GM23338 (cell line): Measurements from ENCODE around the gene CTDP1. TPM values are rescaled to one million over a fixed set of nuclear protein-coding genes. Genes with fewer than 3 reads are reported as not detected.

Source experiments
- ATAC-seq: fragments of 200-7000 bp; cut with Tn5 transposase; 3 replicates; pipeline ENCODE4 v1.9.1; 2020
- DNase-seq: peaks from one replicate; pipeline ENCODE4 v3.0.0-alpha.2; 2015; ENCODE audit warnings: low spot score
- H2AFZ ChIP-seq: fragments of 200-600 bp; sonication (generic); 2 replicates; pipeline ENCODE4 v1.8.0; 2016; ENCODE audit warnings: antibody characterized with exemption, mild to moderate bottlenecking, moderate library complexity
- H3F3A ChIP-seq: fragments of 200-600 bp; sonication (generic); replicated peaks from 2 replicates; pipeline ENCODE4 v1.8.0; 2017; ENCODE audit warnings: antibody characterized with exemption, mixed run types, low read depth
- H3K27ac ChIP-seq: fragments of 200-600 bp; sonication (generic); 2 replicates; pipeline ENCODE4 v1.6.1; 2016; ENCODE audit warnings: low read depth
- H3K27me3 ChIP-seq: fragments of 200-600 bp; sonication (generic); 2 replicates; pipeline ENCODE4 v1.8.0; 2016; ENCODE audit warnings: mild to moderate bottlenecking, mixed run types, moderate library complexity; ENCODE audit not compliant: insufficient read depth
- H3K36me3 ChIP-seq: fragments of 200-600 bp; sonication (generic); 2 replicates; pipeline ENCODE4 v1.8.0; 2016; ENCODE audit warnings: mild to moderate bottlenecking; ENCODE audit not compliant: insufficient read depth
- H3K4me1 ChIP-seq: fragments of 200-600 bp; sonication (generic); 2 replicates; pipeline ENCODE4 v1.8.0; 2016; ENCODE audit warnings: mild to moderate bottlenecking, moderate library complexity; ENCODE audit not compliant: insufficient read depth
- H3K4me2 ChIP-seq: fragments of 200-600 bp; sonication (generic); 2 replicates; pipeline ENCODE4 v1.7.1; 2017; ENCODE audit warnings: mixed run types
- H3K4me3 ChIP-seq: fragments of 200-600 bp; sonication (generic); 2 replicates; pipeline ENCODE4 v1.6.1; 2016; ENCODE audit warnings: mixed run types
- H3K79me2 ChIP-seq: fragments of 200-600 bp; sonication (generic); replicated peaks from 2 replicates; pipeline ENCODE4 v1.8.0; 2017; ENCODE audit warnings: mild to moderate bottlenecking; ENCODE audit not compliant: insufficient read depth
- H3K9me2 ChIP-seq: fragments of 200-600 bp; sonication (generic); 2 replicates; pipeline ENCODE4 v1.8.0; 2017; ENCODE audit not compliant: insufficient read depth
- H4K20me1 ChIP-seq: fragments of 200-600 bp; sonication (generic); replicated peaks from 2 replicates; pipeline ENCODE4 v1.8.0; 2017; ENCODE audit warnings: mild to moderate bottlenecking; ENCODE audit not compliant: insufficient read depth
- H3K27ac Mint-ChIP-seq: 2 replicates; pipeline ENCODE4 v1.8.0; 2020; ENCODE audit warnings: inconsistent platforms, mild to moderate bottlenecking, moderate library complexity, mixed read lengths
- H3K27me3 Mint-ChIP-seq: 3 replicates; pipeline ENCODE4 v1.8.0; 2022; ENCODE audit warnings: low read depth, mild to moderate bottlenecking, moderate library complexity, mixed read lengths, inconsistent platforms; ENCODE audit not compliant: insufficient read depth, poor library complexity
- H3K36me3 Mint-ChIP-seq: 3 replicates; pipeline ENCODE4 v1.8.0; 2021; ENCODE audit warnings: low read depth, mild to moderate bottlenecking, inconsistent platforms, moderate library complexity, mixed read lengths
- H3K4me1 Mint-ChIP-seq: 3 replicates; pipeline ENCODE4 v1.8.0; 2020; ENCODE audit warnings: mild to moderate bottlenecking, inconsistent platforms, mixed read lengths
- H3K4me3 Mint-ChIP-seq: 3 replicates; pipeline ENCODE4 v1.8.0; 2021; ENCODE audit warnings: moderate library complexity, mild to moderate bottlenecking, inconsistent platforms, mixed read lengths
- H3K9me3 Mint-ChIP-seq: 3 replicates; pipeline ENCODE4 v1.8.0; 2020; ENCODE audit warnings: moderate library complexity, mild to moderate bottlenecking, inconsistent platforms, mixed read lengths
- ETS1 ChIP-seq: IDR thresholded peaks from 2 replicates; pipeline ENCODE4 v1.6.1; 2016; ENCODE audit warnings: antibody characterized with exemption
- EZH2 ChIP-seq: fragments of 200-600 bp; sonication (generic); IDR thresholded peaks from one replicate; pipeline ENCODE4 v1.8.0; 2017; ENCODE audit warnings: antibody characterized with exemption, mild to moderate bottlenecking, low read depth; ENCODE audit not compliant: unreplicated experiment
- JUNB ChIP-seq: IDR thresholded peaks from one replicate; pipeline ENCODE4 v1.6.1; 2016; ENCODE audit warnings: antibody characterized with exemption; ENCODE audit not compliant: unreplicated experiment
- NANOG ChIP-seq: IDR thresholded peaks from 2 replicates; pipeline ENCODE4 v1.6.1; 2016; ENCODE audit warnings: antibody characterized with exemption, borderline replicate concordance
- POLR2AphosphoS5 ChIP-seq: IDR thresholded peaks from 2 replicates; pipeline ENCODE4 v1.6.1; 2016; ENCODE audit warnings: antibody characterized with exemption, low read depth
- ZNF114 ChIP-seq: fragments of 250-450 bp; sonication (Bioruptor Pico); IDR thresholded peaks from 2 replicates; pipeline ENCODE4 v1.5.0; 2020; ENCODE audit warnings: mild to moderate bottlenecking, moderate library complexity
- ZNF462 ChIP-seq: fragments of 250-450 bp; sonication (Bioruptor Pico); IDR thresholded peaks from 2 replicates; pipeline ENCODE4 v1.5.0; 2020; ENCODE audit warnings: mild to moderate bottlenecking, moderate library complexity
- polyA plus RNA-seq: library from polyadenylated mRNA; unstranded; fragments of >200 nt; fragmentation: Nextera tagmentation; extraction: Ambion mirVana; gene quantifications from 2 replicates; pipeline ENCODE4 v1.2.1, GENCODE V29; 2016
- total RNA-seq: library from RNA; depleted of rRNA; stranded (reverse); fragments of >200 nt; shearing (Covaris generic); gene quantifications from 2 replicates; pipeline ENCODE4 v1.2.3, GENCODE V29; 2014
- TF ChIP-seq, protein P1 (sequence below), 2 experiments: fragments of 200-600 bp in 1 of 2; sonication (generic) in 1 of 2; conservative IDR thresholded peaks; 2 replicates each; pipeline versions ENCODE4 v1.5.1 to v1.6.1; 2016 to 2017; ENCODE audit warnings: antibody characterized with exemption in 2 of 2, low read depth in 2 of 2, mild to moderate bottlenecking in 2 of 2, moderate library complexity in 1 of 2

The CTDP1 gene
- total and polyA plus RNA-seq, 2 experiments from 2014 or later: 9.4 to 51.6 TPM

GRCh38 chr18:79786786-79787526, 107.4 kb downstream of the CTDP1 start:
- Histone ChIP-seq H2AFZ (no peak overlapping the region), H3K4me2 (no peak overlapping the region), H3K4me1 (no peaks in the 10 kb centered on the region), H3K79me2 (no peaks in the 10 kb centered on the region), H3F3A (no peaks in the 10 kb centered on the region), H4K20me1 (no peaks in the 10 kb centered on the region), H3K36me3 (no peaks in the 10 kb centered on the region), H3K27ac (no peak overlapping the region), H3K27me3 (peaks cover 35% of the 10 kb centered on the region), H3K4me3 (no peak overlapping the region), H3K9me2 (no peaks in the 10 kb centered on the region)
- Mint-ChIP-seq H3K4me3 (peak overlapping the region; percentile 62; the same call in 2 of the 3 replicates), H3K27ac (no peak overlapping the region), H3K9me3 (no peaks in the 10 kb centered on the region), H3K4me1 (no peaks in the 10 kb centered on the region), H3K36me3 (no peaks in the 10 kb centered on the region), H3K27me3 (peaks cover 28% of the 10 kb centered on the region)
- ATAC-seq: no peak
- no peak for TF ChIP-seq ETS1
- peak; percentile 26 for TF ChIP-seq EZH2
- DNase-seq: no peak

- ATAC-seq (no peak), DNase-seq (no peak)
- peak overlapping the region; percentile 82 for H3K4me2 ChIP-seq
- peak overlapping the region; percentile 54 for H3K4me3 ChIP-seq
- TF ChIP-seq EZH2 (peak; percentile 36), NANOG (no peak), ZNF462 (CRISPR knock-in tag) (no peak), ZNF114 (no peak), POLR2AphosphoS5 (no peak), JUNB (no peak)
- TF ChIP-seq, protein P1, sequence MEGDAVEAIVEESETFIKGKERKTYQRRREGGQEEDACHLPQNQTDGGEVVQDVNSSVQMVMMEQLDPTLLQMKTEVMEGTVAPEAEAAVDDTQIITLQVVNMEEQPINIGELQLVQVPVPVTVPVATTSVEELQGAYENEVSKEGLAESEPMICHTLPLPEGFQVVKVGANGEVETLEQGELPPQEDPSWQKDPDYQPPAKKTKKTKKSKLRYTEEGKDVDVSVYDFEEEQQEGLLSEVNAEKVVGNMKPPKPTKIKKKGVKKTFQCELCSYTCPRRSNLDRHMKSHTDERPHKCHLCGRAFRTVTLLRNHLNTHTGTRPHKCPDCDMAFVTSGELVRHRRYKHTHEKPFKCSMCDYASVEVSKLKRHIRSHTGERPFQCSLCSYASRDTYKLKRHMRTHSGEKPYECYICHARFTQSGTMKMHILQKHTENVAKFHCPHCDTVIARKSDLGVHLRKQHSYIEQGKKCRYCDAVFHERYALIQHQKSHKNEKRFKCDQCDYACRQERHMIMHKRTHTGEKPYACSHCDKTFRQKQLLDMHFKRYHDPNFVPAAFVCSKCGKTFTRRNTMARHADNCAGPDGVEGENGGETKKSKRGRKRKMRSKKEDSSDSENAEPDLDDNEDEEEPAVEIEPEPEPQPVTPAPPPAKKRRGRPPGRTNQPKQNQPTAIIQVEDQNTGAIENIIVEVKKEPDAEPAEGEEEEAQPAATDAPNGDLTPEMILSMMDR (conservative IDR thresholded peaks at IDR 0.05; ENCODE audit: low read depth in 2 of 2): no peak
- no peaks in the 10 kb centered on the region for H4K20me1 ChIP-seq
- H3K27ac ChIP-seq: no peak overlapping the region
- no peaks in the 10 kb centered on the region for H3K79me2 ChIP-seq
- H3K4me1 ChIP-seq: no peaks in the 10 kb centered on the region
- peaks cover 35% of the 10 kb centered on the region for H3K27me3 ChIP-seq
- no peaks in the 10 kb centered on the region for H3F3A ChIP-seq
- no peaks in the 10 kb centered on the region for H3K9me2 ChIP-seq
- no peaks in the 10 kb centered on the region for H3K4me1 Mint-ChIP-seq
- H3K27ac Mint-ChIP-seq: no peak overlapping the region
- peak overlapping the region; percentile 62 for H3K4me3 Mint-ChIP-seq
- no peaks in the 10 kb centered on the region for H3K36me3 Mint-ChIP-seq
- H3K9me3 Mint-ChIP-seq: no peaks in the 10 kb centered on the region
- H3K27me3 Mint-ChIP-seq: peaks cover 28% of the 10 kb centered on the region
- H3K36me3 ChIP-seq: no peaks in the 10 kb centered on the region
- peak overlapping the region; percentile 81; the same call in 1 of the 2 replicates for H2AFZ ChIP-seq
Measured at GRCh38 chr18:79787527-79787864, 107.9 kb downstream of the CTDP1 start.
